ENCODE measurements around the gene HEMK1. TPM values are rescaled to one million over a fixed set of nuclear protein-coding genes. Genes with fewer than 3 reads are reported as not detected.

The HEMK1 gene
- total RNA-seq, 1 experiment from 2014 or later = 22.2 TPM

DNA sequence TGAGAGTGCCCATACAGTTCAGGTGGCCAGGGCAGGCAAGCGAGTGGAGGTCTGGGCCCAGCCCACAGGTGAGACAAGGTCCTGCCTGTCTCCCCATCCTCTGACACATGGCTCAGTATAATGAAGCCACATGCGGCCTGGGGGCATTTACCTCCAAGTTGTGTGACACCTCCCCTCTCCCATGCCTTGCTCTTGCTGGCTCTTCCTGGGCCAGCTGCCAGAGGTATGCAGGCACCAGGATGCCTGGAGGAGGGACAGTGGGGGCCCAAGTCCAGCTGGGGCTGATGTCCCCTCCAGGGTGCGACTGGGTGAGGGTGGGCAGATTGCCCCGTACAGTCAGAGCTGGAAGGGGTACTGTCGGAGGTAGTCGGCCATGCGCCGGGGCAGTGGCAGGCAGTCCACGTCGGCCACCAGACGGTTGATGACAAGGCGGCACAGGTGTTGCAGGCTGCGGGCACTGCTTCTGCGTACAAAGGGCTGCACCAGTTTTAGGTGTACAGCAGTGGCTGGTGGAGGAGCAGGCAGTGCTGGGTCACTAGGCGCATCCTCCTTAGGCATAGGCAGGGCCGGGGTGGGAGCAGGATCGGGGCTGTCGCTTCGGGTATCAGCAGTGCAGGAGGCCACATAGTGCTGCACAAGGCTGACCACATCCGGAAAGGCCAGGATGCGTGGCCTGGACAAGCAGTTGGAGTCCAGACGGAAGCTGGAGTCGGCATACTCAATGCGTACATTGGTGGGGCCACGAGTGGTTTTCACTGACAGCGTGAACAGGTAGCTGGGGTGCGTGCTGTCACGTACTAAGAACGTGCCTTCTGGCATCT lies 38.2 kb downstream of the HEMK1 start:
- no peak for DNase-seq
- BruUV-seq (replicated peaks) = no TSS peak
- H3F3A ChIP-seq (ENCODE audit: low read length, unreplicated experiment) = no peaks in the 10 kb centered on the region
- no peak overlapping the region for H3K4me2 ChIP-seq (ENCODE audit: low read length)
- H3K9ac ChIP-seq (ENCODE audit: low read length) = no peak overlapping the region
- CTCF ChIA-PET = no interaction called here
- H3K27ac ChIP-seq (ENCODE audit: low read length) = no peak overlapping the region
- peaks cover 21% of the 10 kb centered on the region for H3K4me1 ChIP-seq (ENCODE audit: insufficient read depth, low read length)
- H3K4me3 ChIP-seq (ENCODE audit: low read length) = no peak overlapping the region
- intact Hi-C loops (cut with micrococcal nuclease) = no loop called here
- no peaks in the 10 kb centered on the region for H3K9me3 ChIP-seq (ENCODE audit: low read length)
- no peaks in the 10 kb centered on the region for H3K27me3 ChIP-seq (ENCODE audit: low read length)
- H2AFZ ChIP-seq (ENCODE audit: low read length) = no peak overlapping the region
- no peak for ATAC-seq
- no peaks in the 10 kb centered on the region for H3K9me2 ChIP-seq (replicated peaks; ENCODE audit: low read length)
- no peaks in the 10 kb centered on the region for H3K79me2 ChIP-seq (ENCODE audit: low read length)
- H4K20me1 ChIP-seq (ENCODE audit: low read length) = no peaks in the 10 kb centered on the region
- TF ChIP-seq EZH2 (IDR thresholded peaks at IDR 0.05; ENCODE audit: low read length, unreplicated experiment) (no peak), EZH2phosphoT487 (IDR thresholded peaks at IDR 0.05; ENCODE audit: borderline replicate concordance, low read length) (no peak)
- TF ChIP-seq, protein P1, sequence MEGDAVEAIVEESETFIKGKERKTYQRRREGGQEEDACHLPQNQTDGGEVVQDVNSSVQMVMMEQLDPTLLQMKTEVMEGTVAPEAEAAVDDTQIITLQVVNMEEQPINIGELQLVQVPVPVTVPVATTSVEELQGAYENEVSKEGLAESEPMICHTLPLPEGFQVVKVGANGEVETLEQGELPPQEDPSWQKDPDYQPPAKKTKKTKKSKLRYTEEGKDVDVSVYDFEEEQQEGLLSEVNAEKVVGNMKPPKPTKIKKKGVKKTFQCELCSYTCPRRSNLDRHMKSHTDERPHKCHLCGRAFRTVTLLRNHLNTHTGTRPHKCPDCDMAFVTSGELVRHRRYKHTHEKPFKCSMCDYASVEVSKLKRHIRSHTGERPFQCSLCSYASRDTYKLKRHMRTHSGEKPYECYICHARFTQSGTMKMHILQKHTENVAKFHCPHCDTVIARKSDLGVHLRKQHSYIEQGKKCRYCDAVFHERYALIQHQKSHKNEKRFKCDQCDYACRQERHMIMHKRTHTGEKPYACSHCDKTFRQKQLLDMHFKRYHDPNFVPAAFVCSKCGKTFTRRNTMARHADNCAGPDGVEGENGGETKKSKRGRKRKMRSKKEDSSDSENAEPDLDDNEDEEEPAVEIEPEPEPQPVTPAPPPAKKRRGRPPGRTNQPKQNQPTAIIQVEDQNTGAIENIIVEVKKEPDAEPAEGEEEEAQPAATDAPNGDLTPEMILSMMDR (conservative IDR thresholded peaks at IDR 0.05; ENCODE audit: low read depth, low read length) = no peak
- POLR2A ChIA-PET (ENCODE audit: unreplicated experiment) = no interaction called here
- H3K36me3 ChIP-seq (ENCODE audit: low read depth, low read length) = no peaks in the 10 kb centered on the region

DNA sequence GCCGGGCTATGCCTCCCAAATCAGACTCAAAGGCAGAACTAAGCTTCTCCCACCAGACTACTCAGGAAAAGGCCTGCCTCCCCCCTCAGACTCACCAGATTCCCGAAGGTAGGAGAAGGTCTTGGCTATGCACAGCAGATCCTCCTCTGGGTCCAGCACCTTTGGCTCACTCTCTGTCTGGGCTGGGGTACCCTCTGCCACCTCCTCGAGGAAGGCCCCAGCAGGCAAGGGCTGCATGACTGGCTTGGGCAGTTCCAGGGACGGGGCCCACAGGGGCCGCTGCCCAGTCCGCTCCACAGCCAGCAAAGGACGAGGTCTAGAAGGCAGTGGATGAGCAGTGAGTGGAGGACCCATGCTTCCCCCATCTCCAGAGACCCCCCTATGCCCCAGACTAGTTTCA lies 39.0 kb downstream of the HEMK1 start:
- Histone ChIP-seq H4K20me1 (ENCODE audit: low read length) (no peaks in the 10 kb centered on the region), H3K4me1 (ENCODE audit: insufficient read depth, low read length) (peaks cover 17% of the 10 kb centered on the region), H3K79me2 (ENCODE audit: low read length) (no peaks in the 10 kb centered on the region), H3K4me3 (ENCODE audit: low read length) (no peak overlapping the region), H3K27ac (ENCODE audit: low read length) (no peak overlapping the region), H3K4me2 (ENCODE audit: low read length) (no peak overlapping the region), H3K36me3 (ENCODE audit: low read depth, low read length) (no peaks in the 10 kb centered on the region), H3F3A (ENCODE audit: low read length, unreplicated experiment) (no peaks in the 10 kb centered on the region), H3K27me3 (ENCODE audit: low read length) (no peaks in the 10 kb centered on the region), H3K9me2 (replicated peaks; ENCODE audit: low read length) (no peaks in the 10 kb centered on the region), H3K9ac (ENCODE audit: low read length) (no peak overlapping the region), H2AFZ (ENCODE audit: low read length) (no peak overlapping the region), H3K9me3 (ENCODE audit: low read length) (no peaks in the 10 kb centered on the region)
- DNase-seq (no peak), ATAC-seq (no peak)
- no peak for TF ChIP-seq EZH2 (IDR thresholded peaks at IDR 0.05; ENCODE audit: low read length, unreplicated experiment)
- TF ChIP-seq, protein P1 (conservative IDR thresholded peaks at IDR 0.05; ENCODE audit: low read depth, low read length) = no peak
- no peak for TF ChIP-seq EZH2phosphoT487 (IDR thresholded peaks at IDR 0.05; ENCODE audit: borderline replicate concordance, low read length)
- intact Hi-C loops (cut with micrococcal nuclease) = no loop called here
- POLR2A ChIA-PET (ENCODE audit: unreplicated experiment) = no interaction called here
- CTCF ChIA-PET = no interaction called here
- BruUV-seq (replicated peaks) = no TSS peak

DNA sequence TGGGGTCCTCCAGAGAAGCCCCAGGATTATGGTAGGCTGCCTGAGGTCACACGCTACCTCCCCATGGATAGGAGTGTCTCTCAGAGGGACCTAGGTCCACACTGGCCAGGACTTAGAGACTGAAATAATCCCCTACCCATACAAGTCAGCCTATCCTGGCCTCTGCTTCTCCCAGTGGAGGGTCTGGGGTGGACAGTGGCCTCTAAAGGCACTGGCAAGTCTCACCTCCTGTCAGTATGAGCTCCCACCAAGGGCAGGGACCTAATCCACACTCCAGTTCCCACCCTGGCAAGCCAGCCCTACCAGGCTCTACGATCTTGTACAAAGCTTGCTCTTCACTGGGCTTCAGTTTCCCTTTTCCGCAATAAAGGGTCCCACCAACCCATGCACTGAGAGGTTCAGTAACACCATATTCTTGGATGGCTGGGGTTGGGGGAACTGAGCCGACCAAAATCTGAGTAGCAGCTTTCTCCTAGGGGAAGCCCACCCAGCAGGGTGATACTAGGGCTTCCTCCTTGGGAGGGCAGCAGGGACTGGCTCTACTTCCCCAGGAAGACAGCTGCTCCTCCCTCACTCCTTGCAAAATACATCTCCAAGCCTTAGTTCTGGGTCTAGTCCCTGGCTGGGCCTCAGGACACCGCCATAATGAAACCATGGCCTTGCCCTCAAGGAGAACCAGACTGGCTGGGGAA lies 39.9 kb downstream of the HEMK1 start:
- intact Hi-C loops (cut with micrococcal nuclease) = no loop called here
- no peak overlapping the region for H2AFZ ChIP-seq (ENCODE audit: low read length)
- POLR2A ChIA-PET (ENCODE audit: unreplicated experiment) = no interaction called here
- no peaks in the 10 kb centered on the region for H3K79me2 ChIP-seq (ENCODE audit: low read length)
- BruUV-seq (replicated peaks) = no TSS peak
- H3F3A ChIP-seq (ENCODE audit: low read length, unreplicated experiment) = no peaks in the 10 kb centered on the region
- peaks cover 17% of the 10 kb centered on the region for H3K4me1 ChIP-seq (ENCODE audit: insufficient read depth, low read length)
- H3K36me3 ChIP-seq (ENCODE audit: low read depth, low read length) = no peaks in the 10 kb centered on the region
- DNase-seq = no peak
- H3K9ac ChIP-seq (ENCODE audit: low read length) = no peak overlapping the region
- no peaks in the 10 kb centered on the region for H3K9me2 ChIP-seq (replicated peaks; ENCODE audit: low read length)
- no peak for TF ChIP-seq EZH2 (IDR thresholded peaks at IDR 0.05; ENCODE audit: low read length, unreplicated experiment)
- TF ChIP-seq, protein P1 (conservative IDR thresholded peaks at IDR 0.05; ENCODE audit: low read depth, low read length) = no peak
- no peak for TF ChIP-seq EZH2phosphoT487 (IDR thresholded peaks at IDR 0.05; ENCODE audit: borderline replicate concordance, low read length)
- no peak overlapping the region for H3K27ac ChIP-seq (ENCODE audit: low read length)
- CTCF ChIA-PET = no interaction called here
- H4K20me1 ChIP-seq (ENCODE audit: low read length) = no peaks in the 10 kb centered on the region
- no peaks in the 10 kb centered on the region for H3K27me3 ChIP-seq (ENCODE audit: low read length)
- no peaks in the 10 kb centered on the region for H3K9me3 ChIP-seq (ENCODE audit: low read length)
- no peak overlapping the region for H3K4me2 ChIP-seq (ENCODE audit: low read length)
- no peak for ATAC-seq
- no peak overlapping the region for H3K4me3 ChIP-seq (ENCODE audit: low read length)
